DOHH2 (cell line): Measurements from ENCODE around the gene LYRM4.

ENCODE experiments used
- CTCF ChIP-seq: fragments of 200-600 bp; sonication (generic); IDR thresholded peaks from one replicate; pipeline ENCODE4 v1.5.1; 2014; ENCODE audit warnings: antibody characterized with exemption, mild to moderate bottlenecking, low read depth, low read length; ENCODE audit not compliant: poor library complexity, severe bottlenecking
- EZH2phosphoT487 ChIP-seq: fragments of 200-600 bp; sonication (generic); IDR thresholded peaks from 2 replicates; pipeline ENCODE4 v1.6.1; 2017; ENCODE audit warnings: borderline replicate concordance, mild to moderate bottlenecking, antibody characterized with exemption, low read length, moderate library complexity, mixed read lengths

- TF ChIP-seq CTCF = no peak
- TF ChIP-seq EZH2phosphoT487 = no peak
These were observed 138.1 kb downstream of the LYRM4 start for GRCh38 chr6:5122504-5123112.
